GM12878 (cell line): ENCODE results near the gene KRT82.
"Not testable (repeated sequence)": the region's sequence is repeated elsewhere in the genome, so short reads cannot be mapped to it uniquely, and the experiment has no call there.

ENCODE experiments used
- CEBPB ChIP-seq, 2 experiments: fragments of 150-350 bp in 1 of 2; IDR thresholded peaks; 2 replicates each; pipeline ENCODE4 v1.6.1; 2012 to 2014; ENCODE audit warnings: low read depth in 2 of 2, low read length in 2 of 2, borderline replicate concordance in 1 of 2, inconsistent platforms in 1 of 2
- ESRRA ChIP-seq: IDR thresholded peaks from 2 replicates; pipeline ENCODE4 v1.6.1; 2012; ENCODE audit warnings: mild to moderate bottlenecking, low read length, improper control_type of control experiment
- FOS ChIP-seq: IDR thresholded peaks from 3 replicates; pipeline ENCODE4 v1.6.1; 2011; ENCODE audit warnings: borderline replicate concordance; ENCODE audit not compliant: insufficient read length; ENCODE audit errors: extremely low read depth
- MYC ChIP-seq: IDR thresholded peaks from 2 replicates; pipeline ENCODE4 v1.6.1; 2011; ENCODE audit warnings: mild to moderate bottlenecking, low read length, moderate library complexity, inconsistent platforms; ENCODE audit not compliant: insufficient read depth, insufficient replicate concordance, insufficient read length, severe bottlenecking
- NBN ChIP-seq: fragments of 450-650 bp; IDR thresholded peaks from 2 replicates; pipeline ENCODE4 v1.6.1; 2016
- NR2C2 ChIP-seq: IDR thresholded peaks from 2 replicates; pipeline ENCODE4 v1.6.1; 2011; ENCODE audit warnings: borderline replicate concordance, low read depth; ENCODE audit not compliant: control insufficient read depth, insufficient read length
- PAX8 ChIP-seq: fragments of 450-650 bp; IDR thresholded peaks from 2 replicates; pipeline ENCODE4 v1.6.1; 2017; ENCODE audit warnings: mild to moderate bottlenecking, moderate library complexity
- SP1 ChIP-seq: IDR thresholded peaks from one replicate; pipeline ENCODE4 v1.6.1; 2011; ENCODE audit warnings: low read depth, low read length
- TAF1 ChIP-seq: IDR thresholded peaks from 2 replicates; pipeline ENCODE4 v1.6.1; 2011; ENCODE audit warnings: mild to moderate bottlenecking, low read depth, low read length, borderline replicate concordance
- YY1 ChIP-seq: IDR thresholded peaks from 2 replicates; pipeline ENCODE4 v1.6.1; 2011; ENCODE audit warnings: low read depth, mild to moderate bottlenecking, low read length
- TF ChIP-seq, protein P1 (sequence below): IDR thresholded peaks from 2 replicates; pipeline ENCODE4 v1.6.1; 2012; ENCODE audit warnings: mild to moderate bottlenecking, low read depth, low read length
- TF ChIP-seq, protein P2 (sequence below), 3 experiments: IDR thresholded peaks in 2 of 3; conservative IDR thresholded peaks in 1 of 3; 2 replicates each; pipeline ENCODE4 v1.5.1; 2011; ENCODE audit warnings: low read depth in 3 of 3, low read length in 3 of 3, mild to moderate bottlenecking in 3 of 3, control low read depth in 2 of 3, moderate library complexity in 2 of 3, inconsistent platforms in 1 of 3, mixed read lengths in 1 of 3; ENCODE audit not compliant: control insufficient read depth in 2 of 3, insufficient read depth in 1 of 3; ENCODE audit errors: extremely low read depth in 1 of 3

DNA sequence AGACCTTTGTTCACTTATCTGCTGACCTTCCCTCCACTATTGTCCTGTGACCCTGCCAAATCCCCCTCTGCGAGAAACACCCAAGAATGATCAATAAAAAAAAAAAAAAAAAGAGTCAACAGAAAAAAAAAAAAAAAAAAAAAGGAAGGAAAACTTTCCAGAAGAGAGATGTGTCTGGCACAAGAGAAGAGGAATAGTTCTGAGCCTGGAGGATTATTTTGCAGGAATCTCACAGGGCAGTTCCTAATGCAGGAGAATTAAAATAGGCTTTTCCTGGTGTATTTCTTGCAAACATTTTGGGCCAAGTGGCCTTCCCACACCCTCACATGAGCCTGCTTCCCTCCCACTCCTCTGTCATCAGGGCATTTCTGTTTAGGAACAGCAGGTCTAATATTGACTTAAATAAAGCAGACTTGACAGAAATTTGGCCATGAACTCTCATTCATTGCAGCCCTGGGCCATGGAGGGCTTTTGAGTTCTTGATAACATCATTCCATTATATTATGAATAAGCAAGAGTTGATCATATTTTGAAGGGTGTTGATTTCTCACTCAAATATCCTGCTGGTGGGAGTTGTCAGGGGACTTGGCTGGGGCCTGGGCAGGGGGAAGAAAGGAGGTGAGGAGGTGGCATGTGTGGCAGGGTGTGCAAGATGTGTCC, 4.6 kb upstream of the KRT82 start:
- not testable (repeated sequence) for TF ChIP-seq NBN; SP1; TAF1; FOS; PAX8; ESRRA; MYC; NR2C2; YY1; CEBPB (IDR thresholded peaks at IDR 0.05; ENCODE audit: borderline replicate concordance in 1 of 2, low read depth in 2 of 2, low read length in 2 of 2)
- TF ChIP-seq, protein P1, sequence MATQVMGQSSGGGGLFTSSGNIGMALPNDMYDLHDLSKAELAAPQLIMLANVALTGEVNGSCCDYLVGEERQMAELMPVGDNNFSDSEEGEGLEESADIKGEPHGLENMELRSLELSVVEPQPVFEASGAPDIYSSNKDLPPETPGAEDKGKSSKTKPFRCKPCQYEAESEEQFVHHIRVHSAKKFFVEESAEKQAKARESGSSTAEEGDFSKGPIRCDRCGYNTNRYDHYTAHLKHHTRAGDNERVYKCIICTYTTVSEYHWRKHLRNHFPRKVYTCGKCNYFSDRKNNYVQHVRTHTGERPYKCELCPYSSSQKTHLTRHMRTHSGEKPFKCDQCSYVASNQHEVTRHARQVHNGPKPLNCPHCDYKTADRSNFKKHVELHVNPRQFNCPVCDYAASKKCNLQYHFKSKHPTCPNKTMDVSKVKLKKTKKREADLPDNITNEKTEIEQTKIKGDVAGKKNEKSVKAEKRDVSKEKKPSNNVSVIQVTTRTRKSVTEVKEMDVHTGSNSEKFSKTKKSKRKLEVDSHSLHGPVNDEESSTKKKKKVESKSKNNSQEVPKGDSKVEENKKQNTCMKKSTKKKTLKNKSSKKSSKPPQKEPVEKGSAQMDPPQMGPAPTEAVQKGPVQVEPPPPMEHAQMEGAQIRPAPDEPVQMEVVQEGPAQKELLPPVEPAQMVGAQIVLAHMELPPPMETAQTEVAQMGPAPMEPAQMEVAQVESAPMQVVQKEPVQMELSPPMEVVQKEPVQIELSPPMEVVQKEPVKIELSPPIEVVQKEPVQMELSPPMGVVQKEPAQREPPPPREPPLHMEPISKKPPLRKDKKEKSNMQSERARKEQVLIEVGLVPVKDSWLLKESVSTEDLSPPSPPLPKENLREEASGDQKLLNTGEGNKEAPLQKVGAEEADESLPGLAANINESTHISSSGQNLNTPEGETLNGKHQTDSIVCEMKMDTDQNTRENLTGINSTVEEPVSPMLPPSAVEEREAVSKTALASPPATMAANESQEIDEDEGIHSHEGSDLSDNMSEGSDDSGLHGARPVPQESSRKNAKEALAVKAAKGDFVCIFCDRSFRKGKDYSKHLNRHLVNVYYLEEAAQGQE, result not testable (repeated sequence)
- TF ChIP-seq, protein P2, sequence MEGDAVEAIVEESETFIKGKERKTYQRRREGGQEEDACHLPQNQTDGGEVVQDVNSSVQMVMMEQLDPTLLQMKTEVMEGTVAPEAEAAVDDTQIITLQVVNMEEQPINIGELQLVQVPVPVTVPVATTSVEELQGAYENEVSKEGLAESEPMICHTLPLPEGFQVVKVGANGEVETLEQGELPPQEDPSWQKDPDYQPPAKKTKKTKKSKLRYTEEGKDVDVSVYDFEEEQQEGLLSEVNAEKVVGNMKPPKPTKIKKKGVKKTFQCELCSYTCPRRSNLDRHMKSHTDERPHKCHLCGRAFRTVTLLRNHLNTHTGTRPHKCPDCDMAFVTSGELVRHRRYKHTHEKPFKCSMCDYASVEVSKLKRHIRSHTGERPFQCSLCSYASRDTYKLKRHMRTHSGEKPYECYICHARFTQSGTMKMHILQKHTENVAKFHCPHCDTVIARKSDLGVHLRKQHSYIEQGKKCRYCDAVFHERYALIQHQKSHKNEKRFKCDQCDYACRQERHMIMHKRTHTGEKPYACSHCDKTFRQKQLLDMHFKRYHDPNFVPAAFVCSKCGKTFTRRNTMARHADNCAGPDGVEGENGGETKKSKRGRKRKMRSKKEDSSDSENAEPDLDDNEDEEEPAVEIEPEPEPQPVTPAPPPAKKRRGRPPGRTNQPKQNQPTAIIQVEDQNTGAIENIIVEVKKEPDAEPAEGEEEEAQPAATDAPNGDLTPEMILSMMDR (IDR thresholded peaks at IDR 0.05 in 2 of 3, conservative IDR thresholded peaks at IDR 0.05 in 1 of 3; ENCODE audit: control insufficient read depth in 2 of 3, extremely low read depth in 1 of 3, insufficient read depth in 1 of 3, low read depth in 3 of 3, low read length in 3 of 3), result not testable (repeated sequence)
